ENCODE data around the gene NUDT13.

NUDT13 gene

DNA sequence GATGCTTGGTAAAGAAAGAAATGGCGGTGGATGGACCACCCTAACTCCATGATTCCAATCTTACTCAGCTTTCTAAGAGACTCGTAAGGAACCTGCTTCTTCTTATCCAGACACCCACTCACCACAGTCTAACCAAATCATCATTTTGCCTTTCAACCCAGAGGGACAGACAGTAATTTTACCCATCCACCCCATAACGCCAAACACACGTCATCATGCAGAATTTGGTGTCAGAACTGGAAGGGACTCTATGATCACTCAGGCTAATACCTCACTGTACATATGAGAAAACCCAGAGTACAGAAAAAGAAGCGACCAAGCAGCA, 57.2 kb downstream of the NUDT13 start:
- DNase-seq, result no peak

GRCh38 chr10:73167783-73168464, 57.7 kb downstream of the NUDT13 start, which contains the start of the genes ECD and FAM149B1:
ECD (minus strand) TSS chr10:73168008; CDS start chr10:73163937, 4,071 bp downstream.
FAM149B1 (plus strand) TSS chr10:73168119; CDS start chr10:73168340, 221 bp downstream.
- peak; percentile 8 for DNase-seq

- no peak for DNase-seq
Observed at GRCh38 chr10:73168465-73168803, 58.2 kb downstream of the NUDT13 start.

GRCh38 chr10:73169320-73169719, 59.1 kb downstream of the NUDT13 start:
- no peak for DNase-seq

DNA sequence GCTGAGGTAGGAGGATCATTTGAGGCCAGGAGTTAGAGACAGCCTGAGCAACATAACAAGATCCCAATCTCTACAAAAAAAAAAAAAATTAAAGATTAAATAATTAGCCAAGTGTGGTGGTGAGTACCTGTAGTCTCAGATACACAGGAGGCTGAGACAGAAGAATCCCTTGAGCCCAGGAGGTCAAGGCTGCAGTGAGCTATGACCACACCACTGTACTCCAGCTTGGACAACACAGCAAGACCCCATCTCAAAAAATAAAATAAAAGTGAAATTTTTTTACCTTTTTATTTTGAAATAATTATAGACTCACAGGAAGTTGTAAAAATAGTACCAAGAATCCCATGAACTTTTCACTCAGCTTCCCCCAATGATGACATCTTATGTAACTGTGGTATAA, 62.6 kb downstream of the NUDT13 start:
- DNase-seq, result no peak

DNA sequence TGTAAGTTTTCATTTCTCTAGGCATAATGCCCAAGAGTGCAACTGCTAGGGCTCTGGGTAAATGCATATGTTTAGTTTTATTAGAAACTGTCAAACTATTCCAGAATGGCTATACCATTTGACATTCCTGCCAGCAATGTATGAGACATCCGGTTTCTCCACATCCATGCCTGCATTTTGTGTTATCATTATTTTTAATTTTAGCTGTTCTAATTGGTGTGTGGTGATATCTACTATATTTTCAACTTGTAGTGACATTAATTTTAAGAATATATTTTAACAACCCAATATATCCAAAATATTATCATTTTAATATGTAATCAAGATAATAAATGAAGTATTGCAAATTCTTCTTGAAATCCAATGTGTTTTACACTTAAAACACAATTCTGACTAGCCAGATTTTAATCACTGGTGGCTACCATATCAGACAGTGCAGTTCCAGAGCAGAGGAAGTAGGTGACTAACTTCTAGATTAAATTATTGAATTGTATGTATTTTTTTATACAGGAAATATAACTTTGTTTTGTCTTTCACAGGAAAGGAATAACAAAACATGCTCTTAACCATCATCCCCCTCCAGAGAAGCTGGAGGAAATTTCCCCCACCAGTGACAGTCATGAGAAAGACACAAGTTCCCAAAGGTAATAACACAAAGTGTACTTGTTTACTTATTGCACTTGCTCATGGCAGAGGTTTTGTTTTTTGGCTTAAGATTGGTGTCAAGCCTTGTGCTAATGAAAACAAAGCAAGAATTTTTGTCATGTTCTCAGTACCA, 64.1 kb downstream of the NUDT13 start:
- DNase-seq, result no peak

Measured in NCI-H187 treated with DMSO at 0.1 percent for 48 hours (cell line).